GM12872 (cell line): Measurements from ENCODE around the gene UBA1.

ENCODE experiments used
- CTCF ChIP-seq: IDR thresholded peaks from 3 replicates; pipeline ENCODE4 v1.5.1; 2011; ENCODE audit warnings: low read depth, mild to moderate bottlenecking, low read length, moderate library complexity; ENCODE audit not compliant: insufficient read depth

The UBA1 gene

GRCh38 chrX:47186096-47186740, 7.4 kb upstream of the UBA1 start:
- no peak for TF ChIP-seq CTCF

- TF ChIP-seq CTCF: no peak
Observed at GRCh38 chrX:47187106-47187677, 6.4 kb upstream of the UBA1 start.

DNA sequence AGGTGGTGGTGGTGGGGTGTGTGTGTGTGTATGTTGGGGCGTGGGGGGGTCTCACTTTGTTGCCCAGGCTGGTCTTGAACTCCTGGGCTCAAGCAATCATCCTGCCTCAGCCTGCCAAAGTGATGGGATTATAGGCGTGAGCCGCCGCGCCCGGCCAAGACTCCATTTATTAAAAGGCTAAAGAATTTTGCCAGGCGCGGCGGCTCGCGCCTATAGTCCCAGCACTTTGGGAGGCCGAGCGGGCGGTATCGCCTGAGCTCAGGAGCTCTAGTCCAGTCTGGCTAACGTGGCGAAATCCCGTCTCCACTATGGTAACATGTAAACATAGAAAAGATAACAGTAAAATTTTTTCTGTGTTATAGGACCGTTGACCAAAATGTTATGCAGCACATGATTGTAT, 3.7 kb upstream of the UBA1 start:
- TF ChIP-seq CTCF: no peak

GRCh38 chrX:47190445-47191269, 3.0 kb upstream of the UBA1 start:
- no peak for TF ChIP-seq CTCF

DNA sequence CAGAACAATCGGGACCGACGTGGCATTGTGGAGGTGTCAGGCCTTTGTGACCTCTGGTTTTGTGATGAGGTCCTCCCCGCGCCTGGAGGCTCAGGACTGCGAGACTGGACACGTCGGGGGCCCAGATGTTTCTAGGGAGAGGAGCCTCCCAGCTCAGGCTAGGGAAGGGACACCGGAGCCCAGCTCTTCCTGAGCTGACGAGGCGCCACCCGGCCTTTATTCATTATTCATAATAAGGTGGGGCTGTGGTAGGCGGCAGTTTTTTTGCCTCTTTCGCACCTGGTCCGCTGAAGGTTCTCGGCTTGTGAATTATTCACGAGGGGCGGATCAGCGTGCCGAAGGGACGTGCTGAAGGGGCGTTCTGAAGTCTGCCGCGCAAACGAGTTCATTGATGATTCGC, 2.3 kb upstream of the UBA1 start:
- no peak for TF ChIP-seq CTCF

DNA sequence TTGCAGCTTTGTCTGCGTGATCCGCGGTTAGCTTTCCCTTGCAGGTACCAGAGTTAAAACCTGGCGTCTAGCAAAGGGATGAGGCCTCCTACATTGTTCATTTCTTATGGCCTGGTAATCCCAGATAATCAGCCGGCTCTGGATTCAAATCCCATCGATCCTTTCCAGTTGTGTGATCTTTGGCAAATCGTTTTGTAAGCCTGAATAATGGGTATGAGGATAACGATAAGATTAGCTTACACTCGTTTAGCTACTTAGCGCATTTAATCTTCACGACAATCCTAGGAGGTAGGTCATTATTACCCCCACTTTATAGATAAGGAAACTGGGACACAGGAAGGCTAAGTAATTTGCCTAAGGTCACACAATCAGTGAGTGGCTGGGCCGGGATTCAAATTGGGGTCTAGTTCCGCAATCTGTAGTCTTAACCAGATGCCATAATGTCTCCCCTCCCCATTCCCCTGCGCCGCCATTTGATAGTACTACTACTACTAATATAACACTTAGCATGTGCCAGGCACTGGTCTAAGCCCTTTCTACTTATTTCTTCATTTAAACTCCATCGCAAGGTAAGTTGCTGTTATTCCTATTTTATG, 1.7 kb upstream of the UBA1 start:
- TF ChIP-seq CTCF: no peak

- no peak for TF ChIP-seq CTCF
Observed at GRCh38 chrX:47194194-47194787, 662 bp downstream of the UBA1 start.
